Stimulated activated naive CD8-positive, alpha-beta T cell treated with anti-CD3 and anti-CD28 coated beads, Interleukin-15, amount 100 ng/mL, for 72 hours (primary cell): ENCODE results near the gene PDXDC1.
"Not testable (repeated sequence)": the region's sequence is repeated elsewhere in the genome, so short reads cannot be mapped to it uniquely, and the experiment has no call there.

ENCODE experiments used
- ATAC-seq: fragments of 150-1000 bp; cut with Tn5 transposase; 2 replicates; pipeline ENCODE4 v1.10.0; 2021; ENCODE audit warnings: mild to moderate bottlenecking, moderate library complexity
- DNase-seq, 2 donors: peaks; one replicate each; pipeline ENCODE4 v3.0.0; 2021 to 2022
- H3K27ac Mint-ChIP-seq, 2 donors: one replicate each; pipeline ENCODE4 v1.8.0; 2022; ENCODE audit warnings: mild to moderate bottlenecking in 2 of 2, mixed read lengths in 2 of 2, moderate library complexity in 2 of 2
- H3K27me3 Mint-ChIP-seq: one replicate; pipeline ENCODE4 v1.8.0; 2022; ENCODE audit warnings: mixed read lengths
- H3K4me1 Mint-ChIP-seq: one replicate; pipeline ENCODE4 v1.8.0; 2022; ENCODE audit warnings: mild to moderate bottlenecking, mixed read lengths
- H3K4me3 Mint-ChIP-seq, 2 donors: one replicate each; pipeline ENCODE4 v1.8.0; 2022; ENCODE audit warnings: mild to moderate bottlenecking in 2 of 2, mixed read lengths in 2 of 2, moderate library complexity in 1 of 2
- H3K9me3 Mint-ChIP-seq, 2 donors: one replicate each; pipeline ENCODE4 v1.8.0; 2022; ENCODE audit warnings: mixed read lengths in 2 of 2

PDXDC1 gene, protein sequence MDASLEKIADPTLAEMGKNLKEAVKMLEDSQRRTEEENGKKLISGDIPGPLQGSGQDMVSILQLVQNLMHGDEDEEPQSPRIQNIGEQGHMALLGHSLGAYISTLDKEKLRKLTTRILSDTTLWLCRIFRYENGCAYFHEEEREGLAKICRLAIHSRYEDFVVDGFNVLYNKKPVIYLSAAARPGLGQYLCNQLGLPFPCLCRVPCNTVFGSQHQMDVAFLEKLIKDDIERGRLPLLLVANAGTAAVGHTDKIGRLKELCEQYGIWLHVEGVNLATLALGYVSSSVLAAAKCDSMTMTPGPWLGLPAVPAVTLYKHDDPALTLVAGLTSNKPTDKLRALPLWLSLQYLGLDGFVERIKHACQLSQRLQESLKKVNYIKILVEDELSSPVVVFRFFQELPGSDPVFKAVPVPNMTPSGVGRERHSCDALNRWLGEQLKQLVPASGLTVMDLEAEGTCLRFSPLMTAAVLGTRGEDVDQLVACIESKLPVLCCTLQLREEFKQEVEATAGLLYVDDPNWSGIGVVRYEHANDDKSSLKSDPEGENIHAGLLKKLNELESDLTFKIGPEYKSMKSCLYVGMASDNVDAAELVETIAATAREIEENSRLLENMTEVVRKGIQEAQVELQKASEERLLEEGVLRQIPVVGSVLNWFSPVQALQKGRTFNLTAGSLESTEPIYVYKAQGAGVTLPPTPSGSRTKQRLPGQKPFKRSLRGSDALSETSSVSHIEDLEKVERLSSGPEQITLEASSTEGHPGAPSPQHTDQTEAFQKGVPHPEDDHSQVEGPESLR

DNA sequence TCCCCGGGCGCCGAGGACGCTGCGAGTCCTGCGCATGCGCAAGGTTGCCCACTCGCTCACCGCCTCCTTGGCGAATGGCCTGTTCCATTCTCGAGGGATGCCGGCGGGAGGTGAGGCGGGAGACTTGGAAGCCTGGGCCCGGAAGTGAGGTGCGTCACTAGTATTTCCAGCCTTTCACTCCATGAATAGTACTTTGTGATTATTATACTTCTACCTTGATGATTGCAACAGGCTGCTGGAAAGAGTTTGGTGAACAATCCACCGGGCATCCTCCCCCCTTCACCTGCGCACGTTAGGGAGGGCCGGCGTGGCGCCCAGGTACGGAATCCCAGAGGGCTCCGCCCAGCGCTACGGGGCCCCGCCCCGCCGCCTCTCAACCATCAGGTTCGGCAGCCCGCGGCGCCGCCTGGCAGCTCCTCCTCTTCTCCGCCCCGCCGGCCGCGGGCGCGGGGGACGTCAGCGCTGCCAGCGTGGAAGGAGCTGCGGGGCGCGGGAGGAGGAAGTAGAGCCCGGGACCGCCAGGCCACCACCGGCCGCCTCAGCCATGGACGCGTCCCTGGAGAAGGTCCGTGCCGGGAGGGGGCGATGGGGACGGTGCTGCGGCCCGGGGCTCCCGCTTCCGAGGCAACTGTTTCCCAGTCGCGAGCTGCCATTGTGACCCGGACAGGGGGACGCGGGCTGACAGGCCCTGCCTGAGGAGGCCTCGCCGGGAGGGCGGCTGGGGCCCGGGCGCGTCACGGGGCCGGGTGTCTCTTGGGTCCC, at the start of gene PDXDC1:
PDXDC1 (plus strand) TSS at position 371 of the 762 bp plus-strand sequence; CDS start at position 545, 174 bp downstream.
- DNase-seq (peak; percentile 99 to 100), ATAC-seq (peak; percentile 99)
- Mint-ChIP-seq H3K4me1 (peaks cover 38% of the 10 kb centered on the region), H3K27ac (peak within 1 kb of the TSS; percentile 92 to 93), H3K4me3 (peak within 1 kb of the TSS; percentile 91 to 95)
- H3K27me3 Mint-ChIP-seq, H3K9me3 Mint-ChIP-seq: not testable (repeated sequence)

DNA sequence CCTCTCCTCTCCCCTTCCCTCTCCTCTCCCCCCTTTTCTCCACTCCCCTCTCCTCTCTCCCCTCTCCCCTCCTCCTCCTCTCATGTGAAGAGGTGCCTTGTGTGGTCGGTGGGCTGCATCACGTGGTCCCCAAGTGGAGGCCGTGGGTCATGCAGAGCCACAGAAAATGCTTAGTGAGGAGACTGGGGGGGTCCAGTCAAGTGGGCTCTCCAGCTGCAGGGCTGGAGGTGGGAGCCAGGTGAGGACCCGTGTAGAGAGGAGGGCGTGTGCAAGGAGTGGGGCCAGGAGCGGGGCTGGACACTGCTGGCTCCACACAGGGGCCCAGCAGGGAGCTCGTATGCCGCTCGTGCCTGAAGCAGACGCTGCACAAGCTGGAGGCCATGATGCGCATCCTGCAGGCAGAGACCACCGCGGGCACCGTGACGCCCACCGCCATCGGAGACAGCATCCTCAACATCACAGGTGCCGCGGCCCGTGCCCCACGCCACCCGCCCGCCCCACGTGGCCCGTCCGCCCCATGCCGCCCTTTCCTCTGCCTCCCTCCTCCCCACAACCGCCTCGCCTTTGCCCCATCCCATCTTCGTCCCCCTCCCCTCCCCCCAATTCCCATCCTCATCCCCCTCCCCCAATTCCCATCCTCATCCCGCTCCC, 46.6 kb upstream of the PDXDC1 start:
- H3K27me3 Mint-ChIP-seq, H3K4me3 Mint-ChIP-seq, DNase-seq, H3K9me3 Mint-ChIP-seq, H3K4me1 Mint-ChIP-seq: not testable (repeated sequence)
- ATAC-seq = peak; percentile 67
- H3K27ac Mint-ChIP-seq = peak overlapping the region in 1 of 2 donors; percentile 45

- H3K4me3 Mint-ChIP-seq, H3K27me3 Mint-ChIP-seq, H3K27ac Mint-ChIP-seq, ATAC-seq, H3K9me3 Mint-ChIP-seq, H3K4me1 Mint-ChIP-seq, DNase-seq: not testable (repeated sequence)
Measured at GRCh38 chr16:14929176-14929575, 45.6 kb upstream of the PDXDC1 start.

- ATAC-seq, H3K4me1 Mint-ChIP-seq, H3K4me3 Mint-ChIP-seq, DNase-seq, H3K9me3 Mint-ChIP-seq, H3K27me3 Mint-ChIP-seq, H3K27ac Mint-ChIP-seq: not testable (repeated sequence)
Measured at GRCh38 chr16:14930246-14930645, 44.6 kb upstream of the PDXDC1 start.

DNA sequence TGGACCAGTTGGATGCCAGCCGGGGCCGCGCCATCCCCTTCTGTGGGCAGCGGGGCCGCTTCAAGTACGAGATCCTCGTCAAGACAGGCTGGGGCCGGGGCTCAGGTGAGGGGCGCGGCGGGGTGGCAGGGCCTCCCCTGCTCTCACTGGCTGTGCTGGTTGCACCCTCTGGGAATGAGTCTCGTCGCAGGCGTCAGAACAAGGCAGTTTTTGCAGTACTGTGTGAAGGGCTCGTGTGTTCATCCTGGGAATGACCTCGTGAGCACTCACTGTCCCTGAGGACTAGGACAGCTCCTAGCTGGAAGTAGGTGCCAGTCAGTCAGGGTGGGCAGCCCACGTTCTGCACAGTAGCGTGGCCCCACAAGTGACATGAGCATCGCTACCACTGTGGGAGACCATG, 43.9 kb upstream of the PDXDC1 start:
- H3K4me1 Mint-ChIP-seq, H3K27ac Mint-ChIP-seq, ATAC-seq, H3K27me3 Mint-ChIP-seq, H3K9me3 Mint-ChIP-seq, DNase-seq, H3K4me3 Mint-ChIP-seq: not testable (repeated sequence)

- H3K4me3 Mint-ChIP-seq, ATAC-seq: not testable (repeated sequence)
Measured at GRCh38 chr16:14932581-14933375, 42.0 kb upstream of the PDXDC1 start.

DNA sequence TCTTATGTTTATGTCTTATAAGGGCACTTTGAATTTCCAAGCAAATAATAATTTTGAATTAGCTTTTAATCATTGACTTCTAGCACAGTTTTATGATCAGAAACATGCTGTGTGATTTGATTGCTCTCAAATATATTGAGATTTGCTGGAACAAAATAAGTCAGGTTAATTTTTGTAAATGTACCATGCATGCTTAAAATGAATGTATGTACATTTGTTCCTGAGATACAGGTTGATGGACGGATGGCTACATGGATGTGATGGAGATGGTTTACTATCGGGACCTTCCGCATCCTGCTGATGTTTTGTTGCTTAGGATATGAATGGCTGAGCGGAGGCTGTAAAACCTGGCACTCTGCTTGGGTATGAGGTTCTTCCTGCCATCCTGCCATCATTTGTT, 37.7 kb upstream of the PDXDC1 start, which contains the start of gene NPIPA1:
NPIPA1 (plus strand) TSS at position 301 of the 400 bp plus-strand sequence; CDS start at position 301, 0 bp downstream.
- not testable (repeated sequence) for H3K27ac Mint-ChIP-seq, H3K27me3 Mint-ChIP-seq, H3K4me3 Mint-ChIP-seq, H3K9me3 Mint-ChIP-seq, DNase-seq, ATAC-seq, H3K4me1 Mint-ChIP-seq

More at GRCh38 chr16:14932581-14933375, 42.0 kb upstream of the PDXDC1 start:
- H3K27me3 Mint-ChIP-seq, H3K27ac Mint-ChIP-seq, DNase-seq, H3K9me3 Mint-ChIP-seq, H3K4me1 Mint-ChIP-seq: not testable (repeated sequence)

- DNase-seq, H3K27ac Mint-ChIP-seq, H3K4me1 Mint-ChIP-seq, H3K4me3 Mint-ChIP-seq, ATAC-seq, H3K9me3 Mint-ChIP-seq, H3K27me3 Mint-ChIP-seq: not testable (repeated sequence)
Measured at GRCh38 chr16:14937994-14938393, 36.8 kb upstream of the PDXDC1 start.

- not testable (repeated sequence) for H3K4me3 Mint-ChIP-seq, H3K9me3 Mint-ChIP-seq, H3K27ac Mint-ChIP-seq, H3K4me1 Mint-ChIP-seq, ATAC-seq, H3K27me3 Mint-ChIP-seq
- DNase-seq = peak in 1 of 2 donors; percentile 39
Measured at GRCh38 chr16:14942686-14943085, 32.1 kb upstream of the PDXDC1 start.

DNA sequence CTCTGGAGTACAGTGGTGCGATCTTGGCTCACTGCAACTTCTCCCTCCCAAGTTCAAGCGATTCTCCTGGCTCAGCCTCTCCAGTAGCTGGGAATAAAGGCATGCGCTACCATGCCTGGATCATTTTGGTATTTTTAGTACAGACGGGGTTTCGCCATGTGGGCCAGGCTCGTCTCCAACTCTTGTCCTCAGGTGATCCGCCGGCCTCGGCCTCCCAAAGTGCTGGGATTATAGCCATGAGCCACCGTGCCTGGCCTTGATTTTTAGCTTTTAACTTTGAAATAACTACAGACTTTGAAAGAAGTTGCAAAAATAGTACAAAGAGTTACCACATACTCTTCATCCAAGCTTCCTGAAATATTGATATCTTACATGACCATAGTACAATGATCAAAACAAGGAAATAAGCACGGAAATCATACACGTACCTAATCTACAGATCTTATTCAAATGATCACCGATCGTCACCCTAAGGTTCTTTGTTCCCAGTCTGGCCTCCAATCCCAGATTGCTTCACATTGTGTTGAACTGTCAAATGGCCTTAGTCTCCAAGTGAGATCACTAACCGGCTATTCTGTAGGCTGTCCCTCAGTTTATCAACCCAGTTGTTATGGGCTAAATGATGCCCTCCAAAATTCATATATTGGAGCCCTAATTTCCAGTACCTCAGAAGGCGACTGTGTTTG, 19.1 kb upstream of the PDXDC1 start:
- Mint-ChIP-seq H3K27me3 (no peaks in the 10 kb centered on the region), H3K9me3 (no peaks in the 10 kb centered on the region), H3K4me1 (no peaks in the 10 kb centered on the region), H3K4me3 (no peak overlapping the region), H3K27ac (no peak overlapping the region)
- ATAC-seq = no peak
- no peak for DNase-seq

GRCh38 chr16:14957576-14958322, 17.1 kb upstream of the PDXDC1 start:
- no peak for DNase-seq
- ATAC-seq = no peak

DNA sequence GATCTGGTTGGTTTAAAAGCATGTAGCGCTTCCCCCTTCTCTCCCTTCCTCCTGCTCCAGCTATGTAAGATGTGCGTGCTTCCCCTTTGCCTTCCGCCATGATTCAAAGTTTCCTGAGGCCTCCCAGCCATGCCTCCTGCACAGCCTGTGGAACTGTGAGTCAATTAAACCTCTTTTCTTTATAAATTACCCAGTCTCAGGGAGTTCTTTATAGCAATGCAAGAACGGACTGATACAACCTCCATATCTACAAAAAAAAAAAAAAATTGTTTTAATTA, 16.6 kb upstream of the PDXDC1 start:
- peaks cover 0 to 5% of the 10 kb centered on the region in 2 donors for H3K9me3 Mint-ChIP-seq
- H3K4me1 Mint-ChIP-seq = no peaks in the 10 kb centered on the region
- H3K4me3 Mint-ChIP-seq = no peak overlapping the region
- ATAC-seq (no peak), DNase-seq (no peak)
- H3K27me3 Mint-ChIP-seq = peaks cover 5% of the 10 kb centered on the region
- no peak overlapping the region for H3K27ac Mint-ChIP-seq

More at GRCh38 chr16:14957576-14958322, 17.1 kb upstream of the PDXDC1 start:
- Mint-ChIP-seq H3K4me3 (no peak overlapping the region), H3K4me1 (no peaks in the 10 kb centered on the region), H3K27me3 (peaks cover under 1% of the 10 kb centered on the region), H3K27ac (no peak overlapping the region), H3K9me3 (peaks cover 0 to under 1% of the 10 kb centered on the region in 2 donors)

DNA sequence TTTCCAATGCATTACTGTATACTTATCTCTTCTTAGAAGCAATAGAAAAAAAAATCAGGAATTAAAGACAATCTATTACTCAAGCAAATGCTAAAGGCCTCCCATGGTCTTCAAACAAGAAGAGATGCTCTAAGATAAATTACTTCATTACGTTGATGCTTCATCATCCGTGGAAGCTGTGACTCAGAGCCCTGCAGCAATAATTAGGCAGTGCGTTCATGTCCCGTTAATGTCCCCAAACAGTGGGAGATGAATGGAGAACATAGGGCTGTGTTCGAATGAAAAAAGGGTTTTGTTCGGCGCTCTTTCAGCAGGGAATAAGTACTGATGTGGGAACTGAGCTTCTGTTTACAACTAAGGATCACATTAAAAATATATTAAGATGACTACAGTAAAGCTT, 15.9 kb upstream of the PDXDC1 start:
- DNase-seq (no peak), ATAC-seq (no peak)
- Mint-ChIP-seq H3K9me3 (peaks cover 0 to 8% of the 10 kb centered on the region in 2 donors), H3K4me1 (no peaks in the 10 kb centered on the region), H3K4me3 (no peak overlapping the region), H3K27ac (no peak overlapping the region), H3K27me3 (peaks cover 10% of the 10 kb centered on the region)
